GM19468 (cell line): Measurements from ENCODE around the gene HPCAL4.

ENCODE experiments used
- ATAC-seq: cut with Tn5 transposase; IDR thresholded peaks from one replicate; pipeline ENCODE4 v1.9.1; 2021; ENCODE audit warnings: mild to moderate bottlenecking, moderate library complexity, moderate number of reproducible peaks; ENCODE audit not compliant: unreplicated experiment; ENCODE audit errors: extremely low read depth

HPCAL4 gene

DNA sequence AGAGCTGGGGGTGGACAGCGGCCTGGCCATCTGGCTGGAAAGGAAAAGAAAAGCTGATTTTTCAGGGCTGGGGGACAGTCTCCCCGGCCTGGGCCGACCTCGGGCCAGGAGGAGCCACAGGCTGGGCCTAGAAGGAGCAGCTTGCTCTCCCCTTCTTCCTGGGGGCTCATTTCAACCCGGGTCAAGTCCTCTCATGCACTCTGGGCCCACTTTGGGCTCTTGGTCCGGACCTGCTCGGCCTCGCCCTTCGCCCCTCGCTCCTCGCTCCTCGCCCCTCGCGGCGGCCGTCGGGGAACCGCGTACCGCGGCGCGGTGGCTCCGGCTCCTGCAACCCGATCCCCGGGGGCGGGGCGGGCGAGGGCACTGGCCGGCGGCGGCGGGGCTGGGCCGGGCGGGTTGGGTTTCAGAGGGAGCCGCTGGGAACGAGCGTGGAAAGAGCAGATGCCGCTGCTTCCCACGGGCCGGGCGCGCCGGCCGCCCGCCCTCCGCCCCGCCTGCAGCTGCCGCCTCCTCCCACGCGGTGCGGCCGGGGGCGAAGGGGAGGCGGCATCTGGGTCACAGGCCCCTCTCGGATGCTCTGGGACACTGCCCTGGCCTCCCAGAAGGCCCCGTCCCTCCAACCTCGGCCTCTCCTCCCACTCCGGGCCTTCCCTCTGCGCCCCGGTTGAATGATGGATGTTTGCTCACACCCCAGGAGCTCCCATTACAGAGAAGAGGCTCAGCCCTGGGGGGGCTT, 58.4 kb downstream of the HPCAL4 start:
- ATAC-seq: no peak

DNA sequence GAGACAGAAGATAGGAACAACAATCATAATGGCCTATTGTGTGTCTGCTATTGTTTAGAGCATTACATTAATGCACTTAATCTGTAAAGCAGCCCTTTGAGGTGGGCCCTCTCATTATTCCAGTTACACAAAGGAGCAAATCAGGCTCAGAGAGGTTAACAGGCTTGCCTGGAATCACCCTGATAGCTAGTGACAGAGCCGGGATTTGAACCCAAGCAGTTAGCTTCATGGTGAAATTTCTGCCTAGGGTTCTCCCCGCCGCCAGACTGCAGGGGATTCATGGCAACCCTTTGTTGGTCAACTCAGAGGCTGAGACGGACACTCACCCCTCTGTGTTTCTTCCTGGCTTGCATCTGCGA, 58.9 kb downstream of the HPCAL4 start:
- no peak for ATAC-seq

DNA sequence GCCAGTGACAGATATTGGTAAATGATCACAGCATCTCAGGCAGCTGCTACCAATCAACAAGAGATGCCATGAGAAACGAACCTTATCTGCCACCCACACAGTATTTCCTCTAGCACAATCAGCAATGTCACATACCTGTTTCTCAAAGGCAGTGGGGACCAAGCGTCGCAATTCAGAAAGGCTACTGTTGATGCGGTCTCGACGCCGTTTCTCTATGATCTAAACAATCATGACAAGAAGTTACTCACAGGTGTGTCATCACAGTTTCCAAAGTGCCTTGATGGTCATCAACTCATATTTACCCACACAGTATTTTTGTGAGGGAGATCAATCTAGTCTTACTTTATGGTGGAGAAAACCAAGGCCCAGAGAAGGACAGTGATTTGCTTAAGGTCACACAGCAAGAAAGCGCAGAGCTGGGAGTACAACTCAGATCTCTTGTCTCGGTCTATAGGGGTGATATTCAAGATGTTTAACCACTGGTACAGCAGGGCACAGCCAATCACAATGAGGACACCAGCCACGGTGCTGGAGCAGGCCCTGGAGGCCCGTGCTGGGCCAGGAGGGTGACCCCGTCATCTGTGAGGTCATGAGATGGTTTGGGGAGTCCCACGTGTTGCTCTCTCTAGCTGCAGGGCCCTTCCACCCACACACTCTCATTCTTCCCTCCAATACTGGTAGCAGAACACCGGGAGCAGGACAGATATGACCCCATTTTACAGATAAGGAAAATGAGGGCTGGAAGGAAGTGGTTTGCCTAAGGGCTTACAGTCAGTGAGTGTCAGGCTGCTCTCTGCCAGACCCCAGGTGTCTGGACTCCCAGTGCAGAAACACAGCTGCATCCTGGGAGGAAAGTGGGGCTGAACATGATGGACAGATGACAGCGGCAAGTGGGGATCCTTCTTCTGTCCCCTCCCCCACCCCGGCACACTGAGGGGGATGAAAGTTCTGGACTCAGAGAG, 59.6 kb downstream of the HPCAL4 start:
- no peak for ATAC-seq

DNA sequence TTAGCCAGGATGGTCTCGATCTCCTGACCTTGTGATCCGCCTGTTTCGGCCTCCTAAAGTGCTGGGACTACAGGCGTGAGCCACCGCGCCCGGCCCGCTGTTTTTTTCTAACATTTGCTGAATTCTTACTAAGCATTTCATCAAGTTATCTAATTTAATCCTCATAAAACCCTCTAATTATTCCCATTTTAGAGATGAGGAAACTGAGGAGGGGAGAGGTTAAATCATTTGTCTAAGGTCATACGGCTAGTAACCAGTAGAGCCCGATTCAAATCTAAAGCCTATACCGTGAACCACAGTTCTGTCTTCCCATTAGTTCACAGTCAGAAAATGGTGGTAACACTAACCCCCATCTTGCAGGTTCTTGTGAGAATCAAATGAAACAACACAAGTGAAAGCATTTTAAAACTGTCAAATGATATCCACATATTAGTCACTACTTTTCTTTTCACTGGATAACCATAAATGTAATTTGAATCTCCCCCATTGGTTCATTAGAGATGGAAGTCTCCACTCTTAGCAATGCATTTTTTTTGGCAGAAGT, 62.4 kb downstream of the HPCAL4 start:
- no peak for ATAC-seq
